Measurements from ENCODE around the gene MYADML2.
"Not testable (repeated sequence)": the region's sequence is repeated elsewhere in the genome, so short reads cannot be mapped to it uniquely, and the experiment has no call there.

The MYADML2 gene

GRCh38 chr17:81947189-81947588 lies at the start of gene MYADML2:
MYADML2 (minus strand) TSS chr17:81947233; CDS start chr17:81941741, 5,492 bp downstream.
- DNase-seq, result no peak

GRCh38 chr17:81996232-81996756 lies 49.3 kb upstream of the MYADML2 start:
- DNase-seq, result no peak

GRCh38 chr17:81995463-81996231 lies 48.6 kb upstream of the MYADML2 start:
- DNase-seq, result no peak

- no peak for DNase-seq
Measured at GRCh38 chr17:81994593-81995462, 47.8 kb upstream of the MYADML2 start.

GRCh38 chr17:81993729-81994592 lies 46.9 kb upstream of the MYADML2 start:
- DNase-seq, result no peak

DNA sequence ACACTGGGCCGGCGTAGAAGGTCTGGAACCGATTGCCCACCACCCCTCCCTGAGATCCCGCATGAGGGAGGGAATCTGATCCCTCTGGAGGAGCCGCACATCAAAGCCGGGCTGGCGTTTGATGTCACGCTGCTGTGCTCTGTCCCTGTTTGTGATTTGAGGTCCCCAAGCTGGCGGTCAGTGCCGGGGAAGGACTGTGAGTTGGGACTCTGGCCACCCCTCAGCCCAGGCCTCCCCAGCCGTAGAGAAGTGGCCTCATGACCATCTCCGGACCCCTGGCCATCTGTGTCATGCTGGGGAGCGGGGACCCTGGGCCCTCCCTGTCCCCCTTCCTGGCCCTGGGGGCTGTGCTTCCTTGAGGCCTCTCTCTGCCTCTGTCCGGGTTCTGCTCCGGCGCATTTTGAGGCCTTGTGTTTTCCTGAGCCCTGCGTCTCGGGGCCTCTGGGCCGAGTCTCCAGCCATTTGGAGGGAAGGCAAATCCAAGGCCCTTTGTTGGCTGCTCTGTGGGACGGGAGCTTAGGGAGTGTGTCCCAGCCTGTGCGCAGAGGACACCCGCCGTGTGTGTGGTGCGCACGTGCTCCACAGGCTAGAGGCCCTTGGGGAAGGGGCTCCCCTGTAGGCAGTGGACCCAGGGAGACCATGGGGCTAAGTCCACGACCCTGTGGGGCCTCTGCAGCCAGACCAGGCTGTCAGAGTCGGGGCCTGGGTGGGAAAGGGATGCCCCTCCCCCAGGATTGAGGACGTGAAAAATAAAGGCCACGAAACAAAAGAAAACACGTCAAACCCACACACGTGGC lies 45.5 kb upstream of the MYADML2 start:
- DNase-seq, result no peak

DNA sequence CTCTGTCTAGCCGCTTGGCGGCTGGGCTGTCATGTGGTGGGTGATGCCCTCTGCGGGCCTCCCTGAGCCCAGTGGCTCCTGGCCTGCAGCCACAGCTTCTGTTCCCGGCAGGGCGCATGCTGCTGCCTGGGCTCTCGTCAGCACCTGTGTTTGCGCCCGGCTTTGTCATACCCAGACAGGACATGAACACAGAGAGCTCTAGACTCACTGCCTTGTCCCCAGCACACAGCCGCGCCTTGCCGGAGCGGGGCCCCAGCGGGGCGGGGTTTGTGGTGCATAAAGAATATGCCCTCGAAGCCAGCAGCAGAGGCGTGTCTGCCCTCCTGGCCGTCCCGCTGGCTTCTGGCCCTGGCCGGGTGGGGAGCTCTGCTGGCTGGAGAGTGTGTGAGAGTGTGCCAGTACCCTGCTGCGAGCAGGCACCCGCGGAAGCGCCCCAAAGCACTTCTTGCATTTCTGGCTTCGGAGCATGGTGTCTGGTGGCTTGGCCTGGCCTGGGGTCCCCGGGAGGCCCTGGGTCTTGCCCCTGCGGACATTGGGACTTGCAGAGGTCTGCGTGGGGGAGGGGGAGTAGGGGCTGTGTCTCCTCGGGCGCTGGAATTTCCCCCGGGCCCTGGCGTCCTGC lies 44.8 kb upstream of the MYADML2 start:
- DNase-seq, result no peak

DNA sequence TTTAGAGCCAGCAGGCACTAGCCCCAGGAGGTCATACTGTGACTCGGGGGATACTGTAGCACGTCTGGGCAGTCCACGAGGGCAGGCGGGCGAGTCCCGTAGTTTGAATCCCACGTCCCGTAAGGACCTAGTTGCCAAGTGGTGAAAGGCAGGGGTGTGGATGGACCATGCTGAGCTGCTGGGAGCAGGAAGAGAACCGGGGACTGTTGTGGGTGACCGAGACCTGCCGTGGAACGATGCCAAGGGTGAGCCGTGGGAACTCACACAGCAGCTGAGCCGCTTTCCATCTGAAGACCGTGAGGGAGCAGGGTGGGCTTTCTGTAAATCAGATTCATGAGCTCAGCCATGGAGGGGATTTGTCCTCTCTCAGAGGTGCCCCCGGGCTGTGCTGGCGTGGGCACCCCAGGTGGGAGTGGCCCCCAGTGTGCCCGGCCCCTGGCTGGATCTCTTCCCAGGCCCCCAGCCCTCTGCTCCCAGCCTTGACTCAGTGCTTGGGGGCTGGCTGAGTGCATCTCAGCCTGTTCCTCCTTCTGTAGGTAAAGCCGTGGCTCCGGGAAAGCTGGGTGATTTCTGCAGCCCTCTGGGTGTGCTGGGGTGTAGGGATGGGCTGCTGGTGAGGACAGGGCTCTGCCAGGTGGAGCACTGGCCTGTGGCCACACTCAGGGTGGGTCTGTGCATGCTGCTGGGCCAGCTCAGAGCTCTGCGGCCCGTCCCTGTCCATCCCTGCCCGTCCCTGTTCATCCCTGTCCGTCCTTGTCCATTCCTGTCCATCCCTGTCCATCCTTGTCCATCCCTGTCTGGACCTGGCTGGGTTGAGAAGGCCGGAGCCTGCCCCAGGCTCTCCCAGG lies 44.0 kb upstream of the MYADML2 start:
- no peak for DNase-seq

DNA sequence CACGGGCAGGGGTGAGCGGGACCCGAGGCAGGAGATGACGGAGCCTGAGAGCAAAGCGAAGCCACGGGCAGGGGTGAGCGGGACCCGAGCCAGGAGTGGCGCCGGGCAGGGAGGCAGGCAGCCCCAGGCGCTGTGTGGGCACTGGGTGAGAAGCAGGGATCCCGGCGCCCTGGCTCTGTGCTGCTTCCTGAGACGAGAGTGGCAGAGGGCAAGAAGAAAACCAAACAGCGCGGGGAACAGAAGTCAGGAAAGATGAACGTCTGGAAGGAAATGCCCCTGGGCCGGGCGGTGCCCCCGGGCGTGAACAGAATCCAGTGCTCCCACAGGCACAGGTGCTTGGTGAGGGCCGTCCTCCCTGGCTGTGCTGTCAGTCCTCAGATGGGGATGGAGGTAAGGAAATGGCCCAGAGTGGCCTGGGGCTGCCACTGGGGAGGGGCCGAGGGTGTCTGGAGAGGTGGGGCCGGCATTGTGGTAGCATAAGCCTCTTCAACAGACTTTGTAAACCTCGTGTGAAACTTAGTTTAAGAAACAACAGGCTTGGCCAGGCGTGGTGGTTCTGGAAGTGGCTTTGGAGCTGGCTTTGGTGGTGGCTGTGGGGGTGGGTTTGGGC lies 40.2 kb upstream of the MYADML2 start:
- DNase-seq, result no peak

- DNase-seq, result no peak
Measured at GRCh38 chr17:81986606-81987005, 39.6 kb upstream of the MYADML2 start.

GRCh38 chr17:81984773-81985410 lies 37.9 kb upstream of the MYADML2 start:
- no peak for DNase-seq

GRCh38 chr17:81983639-81984373 lies 36.8 kb upstream of the MYADML2 start:
- no peak for DNase-seq

- DNase-seq, result no peak
Measured at GRCh38 chr17:81983011-81983638, 36.1 kb upstream of the MYADML2 start.

DNA sequence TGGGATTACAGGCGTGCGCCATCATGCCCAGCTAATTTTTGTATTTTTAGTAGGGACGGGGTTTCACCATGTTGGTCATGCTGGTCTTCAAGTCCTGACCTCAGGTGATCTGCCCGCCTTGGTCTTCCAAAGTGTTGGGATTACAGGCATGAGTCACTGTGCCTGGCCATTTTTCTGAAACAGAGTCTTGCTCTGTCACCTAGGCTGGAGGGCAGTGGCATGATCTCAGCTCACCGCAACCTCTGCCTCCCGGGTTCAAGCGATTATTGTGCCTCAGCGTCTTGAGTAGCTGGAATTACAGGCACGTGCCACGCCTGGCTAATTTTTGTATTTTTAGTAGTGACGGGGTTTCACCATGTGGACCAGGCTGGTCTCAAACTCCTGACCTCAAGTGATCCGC lies 34.5 kb upstream of the MYADML2 start:
- not testable (repeated sequence) for DNase-seq

GRCh38 chr17:81980707-81981343 lies 33.8 kb upstream of the MYADML2 start:
- DNase-seq, result no peak

- DNase-seq, result no peak
Measured at GRCh38 chr17:81980122-81980521, 33.1 kb upstream of the MYADML2 start.

DNA sequence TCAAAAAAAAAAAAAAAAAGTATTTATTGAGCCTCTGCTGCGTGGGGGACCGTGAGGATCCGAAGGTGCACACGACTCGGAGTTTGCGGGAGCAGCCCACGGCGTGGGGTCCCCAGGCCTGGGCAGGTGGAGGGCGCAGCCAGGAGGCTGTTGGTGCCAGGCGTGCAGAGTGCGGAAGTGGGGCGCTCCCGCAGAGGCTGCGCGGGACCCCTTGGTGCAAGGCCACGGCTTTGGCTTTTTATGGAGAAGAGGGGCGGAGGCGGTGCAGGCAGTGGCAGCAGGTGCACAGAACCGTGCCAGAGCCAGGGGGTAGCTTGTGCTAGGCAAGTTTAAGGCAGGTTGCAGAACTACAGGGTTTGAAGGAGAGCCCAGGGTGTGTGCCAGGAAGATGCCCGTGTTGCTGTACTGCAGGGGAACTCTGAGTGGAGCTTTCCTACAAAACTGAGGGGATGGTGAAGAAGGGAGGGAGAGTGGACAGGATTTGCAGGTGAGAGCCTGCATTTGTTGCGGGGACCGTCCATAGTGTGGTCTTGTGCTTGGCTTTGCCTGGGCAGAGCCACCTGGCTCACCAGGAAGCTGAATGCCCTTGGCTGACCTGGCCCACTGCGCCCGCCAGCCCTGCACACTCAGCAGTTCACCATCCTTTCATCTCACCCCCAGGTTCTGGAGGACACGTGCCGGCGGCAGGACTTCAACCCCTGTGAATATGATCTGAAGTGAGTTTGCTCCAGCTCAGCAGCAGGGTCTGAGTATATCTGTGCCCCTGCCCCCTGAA lies 31.7 kb upstream of the MYADML2 start:
- DNase-seq, result no peak

Data from stimulated activated naive CD4-positive, alpha-beta T cell treated with Interleukin-2 at 50 U/mL for 16 hours (primary cell).